Upper lobe of right lung (tissue), 1 donor: Measurements from ENCODE around the gene CASQ2. TPM values are rescaled to one million over a fixed set of nuclear protein-coding genes. Genes with fewer than 3 reads are reported as not detected.

Experiments
- ATAC-seq: fragments of 200-7000 bp; cut with Tn5 transposase; one replicate; pipeline ENCODE4 v1.9.1; 2020; ENCODE audit warnings: mild to moderate bottlenecking, moderate library complexity
- DNase-seq: peaks from one replicate; pipeline ENCODE4 v3.0.0-alpha.2; 2020
- H3K27ac ChIP-seq: fragments of 200-600 bp; one replicate; pipeline ENCODE4 v1.8.0; 2022
- H3K27me3 ChIP-seq: fragments of 200-600 bp; one replicate; pipeline ENCODE4 v1.8.0; 2022; ENCODE audit warnings: mild to moderate bottlenecking
- H3K36me3 ChIP-seq: fragments of 200-600 bp; one replicate; pipeline ENCODE4 v1.8.0; 2022
- H3K4me1 ChIP-seq: fragments of 200-600 bp; one replicate; pipeline ENCODE4 v1.8.0; 2022
- H3K4me3 ChIP-seq: fragments of 200-600 bp; one replicate; pipeline ENCODE4 v1.8.0; 2022; ENCODE audit warnings: mild to moderate bottlenecking
- H3K9me3 ChIP-seq: fragments of 200-600 bp; one replicate; pipeline ENCODE4 v1.8.0; 2022
- intact Hi-C: fragments of 100-400 bp; cut with DNase I; formaldehyde crosslinking; loops from one replicate; pipeline ENCODE4 v1.11.0; 2022
- total RNA-seq: library from RNA; stranded (reverse); fragmentation: NEBNext Ultra II Directional; extraction: Animal tissue kit (Norgen Biotek cat#: 25700); gene quantifications from one replicate; pipeline ENCODE4 v1.2.1, GENCODE V29; 2021
- TF ChIP-seq, protein P1 (sequence below): fragments of 200-600 bp; IDR thresholded peaks from one replicate; pipeline ENCODE4 v1.8.0; 2022; ENCODE audit warnings: antibody characterized with exemption
- donor health status: DM: no; HTN: yes; CAD: no; lungs with severe emphysema.

Gene CASQ2
- total RNA-seq, 1 donor from 2014 or later = 1.3 TPM

DNA sequence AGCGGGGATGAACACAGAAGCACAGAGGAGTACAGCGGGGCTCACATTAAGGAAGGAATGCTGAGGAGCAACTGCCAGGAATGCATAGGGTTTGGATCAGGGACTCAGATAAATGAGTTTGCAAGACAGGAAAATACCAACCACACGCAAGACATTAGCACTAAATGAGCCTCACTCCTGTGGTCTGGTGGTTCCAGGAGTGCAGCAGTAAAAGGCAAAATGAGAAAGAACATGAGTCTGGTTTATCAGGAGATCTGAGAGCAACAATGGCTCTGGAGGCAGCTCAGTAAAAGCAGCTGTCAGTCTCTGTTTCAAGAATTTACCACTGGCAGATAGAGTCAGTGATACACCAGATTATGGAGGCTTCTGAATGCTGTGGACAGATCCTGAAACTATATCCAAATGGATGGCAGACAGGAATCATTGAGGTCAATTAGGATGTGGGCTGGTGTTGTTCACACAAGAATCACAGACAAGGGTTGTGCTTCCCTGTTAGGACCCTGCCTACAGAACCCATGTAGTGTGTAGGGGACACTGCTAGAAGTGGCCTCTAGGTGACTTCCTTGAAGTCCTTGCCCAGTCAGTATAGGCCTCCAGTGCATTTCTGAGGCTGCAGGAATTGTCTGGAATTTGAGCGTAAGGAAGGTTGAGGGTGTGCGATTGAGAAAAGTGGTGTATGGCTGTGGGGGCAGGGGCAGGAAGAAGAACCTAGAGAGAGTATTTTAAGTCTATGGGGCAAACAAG, 50.3 kb downstream of the CASQ2 start:
- no peak overlapping the region for H3K4me3 ChIP-seq
- TF ChIP-seq, protein P1, sequence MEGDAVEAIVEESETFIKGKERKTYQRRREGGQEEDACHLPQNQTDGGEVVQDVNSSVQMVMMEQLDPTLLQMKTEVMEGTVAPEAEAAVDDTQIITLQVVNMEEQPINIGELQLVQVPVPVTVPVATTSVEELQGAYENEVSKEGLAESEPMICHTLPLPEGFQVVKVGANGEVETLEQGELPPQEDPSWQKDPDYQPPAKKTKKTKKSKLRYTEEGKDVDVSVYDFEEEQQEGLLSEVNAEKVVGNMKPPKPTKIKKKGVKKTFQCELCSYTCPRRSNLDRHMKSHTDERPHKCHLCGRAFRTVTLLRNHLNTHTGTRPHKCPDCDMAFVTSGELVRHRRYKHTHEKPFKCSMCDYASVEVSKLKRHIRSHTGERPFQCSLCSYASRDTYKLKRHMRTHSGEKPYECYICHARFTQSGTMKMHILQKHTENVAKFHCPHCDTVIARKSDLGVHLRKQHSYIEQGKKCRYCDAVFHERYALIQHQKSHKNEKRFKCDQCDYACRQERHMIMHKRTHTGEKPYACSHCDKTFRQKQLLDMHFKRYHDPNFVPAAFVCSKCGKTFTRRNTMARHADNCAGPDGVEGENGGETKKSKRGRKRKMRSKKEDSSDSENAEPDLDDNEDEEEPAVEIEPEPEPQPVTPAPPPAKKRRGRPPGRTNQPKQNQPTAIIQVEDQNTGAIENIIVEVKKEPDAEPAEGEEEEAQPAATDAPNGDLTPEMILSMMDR = no peak
- H3K9me3 ChIP-seq = no peaks in the 10 kb centered on the region
- H3K4me1 ChIP-seq = peaks cover 3% of the 10 kb centered on the region
- DNase-seq (no peak), ATAC-seq (peak; percentile 37)
- no peaks in the 10 kb centered on the region for H3K27me3 ChIP-seq
- no peaks in the 10 kb centered on the region for H3K36me3 ChIP-seq
- intact Hi-C loops = loop anchor here (5.0 kb wide), 1 partner anchor 49 kb away; the partner anchor contains the start of gene CASQ2
- no peak overlapping the region for H3K27ac ChIP-seq

DNA sequence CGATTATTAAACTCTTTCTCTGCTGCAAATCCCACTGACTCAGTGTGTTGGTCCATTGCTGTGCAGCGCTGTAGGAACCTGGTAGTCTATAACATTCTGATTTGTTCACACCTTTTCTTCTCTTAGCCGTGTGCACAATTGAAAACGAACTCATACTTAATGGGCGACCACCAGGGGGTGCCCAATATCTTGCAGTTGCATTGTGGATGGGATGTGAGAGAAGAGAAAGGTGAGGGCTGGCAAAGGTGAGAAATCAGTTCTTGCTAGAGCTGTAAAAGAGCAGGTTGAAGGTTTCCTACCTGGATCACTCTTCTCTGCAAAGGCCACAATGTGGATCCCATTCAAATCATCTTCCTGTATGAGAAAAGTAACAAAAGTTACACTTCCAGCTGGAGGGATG, 51.0 kb downstream of the CASQ2 start:
- intact Hi-C loops = loop anchor here (5.0 kb wide), 1 partner anchor 50 kb away; the partner anchor contains the start of gene CASQ2
- Histone ChIP-seq H3K27ac (no peak overlapping the region), H3K4me3 (no peak overlapping the region), H3K4me1 (peaks cover 3% of the 10 kb centered on the region), H3K36me3 (no peaks in the 10 kb centered on the region), H3K9me3 (no peaks in the 10 kb centered on the region), H3K27me3 (no peaks in the 10 kb centered on the region)
- TF ChIP-seq, protein P1 = peak; percentile 62
- no peak for DNase-seq
- ATAC-seq = peak; percentile 52

DNA sequence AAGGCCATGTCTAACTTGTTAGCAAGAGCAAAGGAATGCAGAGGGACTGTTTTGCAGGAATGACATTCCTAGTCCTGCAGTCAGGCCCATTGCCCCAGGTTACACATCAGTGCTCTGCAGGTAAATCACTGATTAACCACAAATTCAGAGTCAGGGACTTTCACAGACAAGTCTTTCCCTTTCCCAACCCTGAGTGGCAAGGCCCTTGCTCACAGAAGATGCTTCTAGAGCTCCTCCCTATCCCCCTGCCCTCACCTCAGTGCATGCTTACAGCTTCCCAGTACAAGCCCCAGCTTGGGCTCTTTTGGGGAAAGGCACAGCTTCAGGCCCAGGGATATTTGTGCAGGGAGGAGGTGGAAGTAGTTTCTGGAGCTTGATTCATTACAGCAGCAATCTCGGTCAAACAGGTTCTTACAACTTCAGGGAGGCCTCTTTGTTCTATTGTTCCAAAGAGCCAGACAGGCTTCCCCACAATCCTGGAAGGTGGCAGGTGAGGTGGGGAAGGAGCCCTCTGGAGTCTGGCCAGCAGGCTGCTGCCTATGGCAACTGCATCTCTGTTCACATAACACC, 53.9 kb downstream of the CASQ2 start:
- ATAC-seq (no peak), DNase-seq (no peak)
- intact Hi-C loops = loop anchor here (5.0 kb wide), 1 partner anchor 53 kb away; the partner anchor contains the start of gene CASQ2
- TF ChIP-seq, protein P1 = no peak
- H3K27me3 ChIP-seq = no peaks in the 10 kb centered on the region
- no peaks in the 10 kb centered on the region for H3K4me1 ChIP-seq
- H3K4me3 ChIP-seq = no peak overlapping the region
- H3K36me3 ChIP-seq = no peaks in the 10 kb centered on the region
- no peaks in the 10 kb centered on the region for H3K9me3 ChIP-seq
- no peak overlapping the region for H3K27ac ChIP-seq

DNA sequence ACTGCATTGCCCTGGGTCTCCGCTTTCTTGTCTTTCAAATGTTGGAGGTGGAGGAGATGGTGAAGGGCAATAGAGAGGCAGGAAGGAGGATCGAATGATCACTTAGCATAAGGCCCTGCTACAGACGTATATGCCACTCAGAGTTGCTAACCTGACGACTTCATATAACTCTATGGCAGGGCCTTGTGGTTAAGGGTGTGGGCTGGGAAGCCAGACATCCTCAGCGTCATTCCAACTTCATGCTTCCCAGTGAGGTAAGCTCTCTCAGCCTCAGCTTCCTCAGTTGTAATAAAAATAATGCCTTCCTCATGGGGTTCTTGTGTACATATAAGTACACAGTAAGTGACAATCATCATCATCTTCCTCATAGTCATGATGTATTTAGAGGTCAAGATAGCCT, 54.6 kb downstream of the CASQ2 start:
- TF ChIP-seq, protein P1 = no peak
- H3K36me3 ChIP-seq = no peaks in the 10 kb centered on the region
- H3K4me1 ChIP-seq = no peaks in the 10 kb centered on the region
- intact Hi-C loops = no loop called here
- no peak overlapping the region for H3K4me3 ChIP-seq
- no peak overlapping the region for H3K27ac ChIP-seq
- H3K27me3 ChIP-seq = no peaks in the 10 kb centered on the region
- no peaks in the 10 kb centered on the region for H3K9me3 ChIP-seq
- ATAC-seq (no peak), DNase-seq (no peak)

GRCh38 chr1:115712911-115713609, 55.5 kb downstream of the CASQ2 start:
- no peaks in the 10 kb centered on the region for H3K9me3 ChIP-seq
- no peak overlapping the region for H3K4me3 ChIP-seq
- TF ChIP-seq, protein P1 = no peak
- intact Hi-C loops = no loop called here
- no peak for DNase-seq
- no peak overlapping the region for H3K27ac ChIP-seq
- no peaks in the 10 kb centered on the region for H3K27me3 ChIP-seq
- ATAC-seq = no peak
- H3K4me1 ChIP-seq = no peaks in the 10 kb centered on the region
- H3K36me3 ChIP-seq = no peaks in the 10 kb centered on the region
